Mesothelial cell of epicardium (in vitro differentiated cells): Measurements from ENCODE around the gene PIGT. TPM values are rescaled to one million over a fixed set of nuclear protein-coding genes. Genes with fewer than 3 reads are reported as not detected.

Experiments
- DNase-seq, 2 experiments: peaks; one replicate each; pipeline ENCODE4 v3.0.0; 2021; ENCODE audit warnings: low spot score in 2 of 2; ENCODE audit not compliant: unreplicated experiment in 2 of 2
- H3K27ac Mint-ChIP-seq: 2 replicates; pipeline ENCODE4 v1.8.0; 2021; ENCODE audit warnings: mixed read lengths
- H3K27me3 Mint-ChIP-seq: 2 replicates; pipeline ENCODE4 v1.8.0; 2021; ENCODE audit warnings: low read depth, mixed read lengths
- H3K36me3 Mint-ChIP-seq: 2 replicates; pipeline ENCODE4 v1.8.0; 2021; ENCODE audit warnings: mixed read lengths
- H3K4me1 Mint-ChIP-seq: 2 replicates; pipeline ENCODE4 v1.8.0; 2021; ENCODE audit warnings: mixed read lengths
- H3K4me3 Mint-ChIP-seq: 2 replicates; pipeline ENCODE4 v1.8.0; 2021; ENCODE audit warnings: mild to moderate bottlenecking, moderate library complexity, mixed read lengths
- H3K9me3 Mint-ChIP-seq: 2 replicates; pipeline ENCODE4 v1.8.0; 2021; ENCODE audit warnings: mixed read lengths
- CTCF ChIP-seq: fragments of 200-600 bp; sonication (generic); IDR thresholded peaks from one replicate; pipeline ENCODE4 v1.5.0; 2021; ENCODE audit warnings: antibody characterized with exemption; ENCODE audit not compliant: unreplicated experiment
- total RNA-seq: library from RNA; stranded (reverse); gene quantifications from 3 replicates; pipeline ENCODE4 v1.2.1, GENCODE V29; 2021

Gene PIGT
- total RNA-seq, 1 donor from 2014 or later, result 71.5 TPM

- H3K27ac Mint-ChIP-seq, result no peak overlapping the region
- DNase-seq, result no peak
- peaks cover 2% of the 10 kb centered on the region for H3K27me3 Mint-ChIP-seq
- TF ChIP-seq CTCF, result no peak
- H3K9me3 Mint-ChIP-seq, result no peaks in the 10 kb centered on the region
- H3K36me3 Mint-ChIP-seq, result no peaks in the 10 kb centered on the region
- H3K4me3 Mint-ChIP-seq, result no peak overlapping the region
- peaks cover 8% of the 10 kb centered on the region for H3K4me1 Mint-ChIP-seq
Measured at GRCh38 chr20:45461225-45461624, 45.3 kb downstream of the PIGT start.

DNA sequence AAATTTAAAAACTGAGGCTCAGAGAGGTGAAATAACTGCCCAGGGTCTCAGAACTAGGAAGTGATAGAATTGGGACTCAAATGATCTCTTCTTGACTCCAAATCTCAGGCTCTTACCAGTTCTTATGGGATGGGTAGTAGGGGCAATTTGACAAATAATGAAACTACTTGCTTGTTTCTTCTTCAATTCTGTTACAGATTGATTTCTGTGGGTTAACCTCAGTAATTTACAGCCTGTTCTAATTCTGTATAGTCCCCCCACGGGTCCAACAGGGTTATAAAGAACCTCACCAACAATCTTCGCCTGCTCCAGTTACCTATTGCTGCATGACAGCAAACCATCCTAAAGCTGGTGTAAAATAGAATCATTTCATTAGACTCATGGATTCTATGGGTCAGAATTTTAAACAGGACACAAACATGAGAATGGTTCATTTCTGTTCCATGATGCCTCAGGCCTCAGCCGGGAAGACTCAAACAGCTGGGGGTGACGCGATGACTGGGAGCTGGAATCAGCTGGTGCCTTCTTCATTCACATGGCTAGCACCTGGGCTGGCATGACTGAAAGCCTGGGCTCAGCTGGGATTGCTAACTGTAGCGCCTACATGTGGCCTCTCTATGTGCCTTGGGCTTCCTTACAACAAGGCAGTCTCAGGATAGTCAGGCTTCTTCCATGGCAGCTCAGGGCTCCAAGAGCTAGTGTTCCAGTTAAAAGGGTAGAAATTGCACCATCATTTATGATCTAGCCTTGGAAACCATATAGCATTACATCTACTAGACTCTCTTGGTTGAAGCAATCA, 47.0 kb downstream of the PIGT start:
- Mint-ChIP-seq H3K9me3 (no peaks in the 10 kb centered on the region), H3K27ac (no peak overlapping the region), H3K36me3 (no peaks in the 10 kb centered on the region), H3K4me1 (peaks cover 9% of the 10 kb centered on the region), H3K4me3 (no peak overlapping the region), H3K27me3 (peaks cover 2% of the 10 kb centered on the region)
- DNase-seq, result no peak
- TF ChIP-seq CTCF, result no peak

- H3K4me1 Mint-ChIP-seq, result peaks cover 9% of the 10 kb centered on the region
- no peak for TF ChIP-seq CTCF
Measured at GRCh38 chr20:45463709-45464108, 47.8 kb downstream of the PIGT start.

GRCh38 chr20:45465491-45466266, 49.7 kb downstream of the PIGT start:
- no peak for TF ChIP-seq CTCF
- H3K9me3 Mint-ChIP-seq, result no peaks in the 10 kb centered on the region
- H3K27ac Mint-ChIP-seq, result no peak overlapping the region
- H3K4me1 Mint-ChIP-seq, result peaks cover 12% of the 10 kb centered on the region
- no peaks in the 10 kb centered on the region for H3K36me3 Mint-ChIP-seq
- H3K27me3 Mint-ChIP-seq, result peaks cover 13% of the 10 kb centered on the region
- H3K4me3 Mint-ChIP-seq, result no peak overlapping the region
- DNase-seq, result no peak

More at GRCh38 chr20:45463709-45464108, 47.8 kb downstream of the PIGT start:
- Mint-ChIP-seq H3K27me3 (peaks cover 4% of the 10 kb centered on the region), H3K9me3 (no peaks in the 10 kb centered on the region), H3K27ac (no peak overlapping the region), H3K36me3 (no peaks in the 10 kb centered on the region), H3K4me3 (no peak overlapping the region)
- no peak for DNase-seq

DNA sequence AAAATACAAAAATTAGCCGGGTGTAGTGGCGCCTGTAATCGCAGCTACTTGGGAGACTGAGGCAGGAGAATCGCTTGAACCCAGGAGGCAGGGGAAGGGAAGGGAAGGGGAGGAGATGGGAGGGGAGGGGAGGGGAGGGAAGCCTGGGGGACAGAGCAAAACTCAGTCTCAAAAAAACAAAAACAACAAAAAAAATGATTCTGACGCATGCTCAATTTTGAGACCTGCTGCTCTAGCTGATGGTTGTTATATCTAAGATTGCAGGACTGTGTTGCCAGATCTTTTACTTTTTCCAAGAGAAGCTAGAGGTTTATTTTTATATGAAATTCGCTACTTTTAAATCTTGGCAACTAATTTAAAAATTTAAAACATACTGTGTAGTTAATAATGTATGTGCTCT, 51.2 kb downstream of the PIGT start:
- Mint-ChIP-seq H3K27ac (no peak overlapping the region), H3K4me1 (peaks cover 18% of the 10 kb centered on the region), H3K9me3 (no peaks in the 10 kb centered on the region), H3K36me3 (peaks cover 3% of the 10 kb centered on the region), H3K4me3 (no peak overlapping the region), H3K27me3 (peaks cover 20% of the 10 kb centered on the region)
- DNase-seq, result no peak
- no peak for TF ChIP-seq CTCF
